Tibial nerve (tissue), 3 donors: Measurements from ENCODE around the gene FAAP20.

Experiments
- CTCF ChIP-seq, 5 experiments: fragments of 200-600 bp in 3 of 5; fragments of 450-650 bp in 2 of 5; sonication (generic) in 3 of 5; IDR thresholded peaks; one replicate each; pipeline ENCODE4 v1.5.1; 2016 to 2019; ENCODE audit warnings: antibody characterized with exemption in 5 of 5, mild to moderate bottlenecking in 3 of 5, moderate library complexity in 2 of 5
- POLR2A ChIP-seq, 2 donors: fragments of 450-650 bp; IDR thresholded peaks; one replicate each; pipeline ENCODE4 v1.6.1; 2017; ENCODE audit warnings: antibody characterized with exemption in 2 of 2, mild to moderate bottlenecking in 2 of 2, moderate library complexity in 2 of 2

DNA sequence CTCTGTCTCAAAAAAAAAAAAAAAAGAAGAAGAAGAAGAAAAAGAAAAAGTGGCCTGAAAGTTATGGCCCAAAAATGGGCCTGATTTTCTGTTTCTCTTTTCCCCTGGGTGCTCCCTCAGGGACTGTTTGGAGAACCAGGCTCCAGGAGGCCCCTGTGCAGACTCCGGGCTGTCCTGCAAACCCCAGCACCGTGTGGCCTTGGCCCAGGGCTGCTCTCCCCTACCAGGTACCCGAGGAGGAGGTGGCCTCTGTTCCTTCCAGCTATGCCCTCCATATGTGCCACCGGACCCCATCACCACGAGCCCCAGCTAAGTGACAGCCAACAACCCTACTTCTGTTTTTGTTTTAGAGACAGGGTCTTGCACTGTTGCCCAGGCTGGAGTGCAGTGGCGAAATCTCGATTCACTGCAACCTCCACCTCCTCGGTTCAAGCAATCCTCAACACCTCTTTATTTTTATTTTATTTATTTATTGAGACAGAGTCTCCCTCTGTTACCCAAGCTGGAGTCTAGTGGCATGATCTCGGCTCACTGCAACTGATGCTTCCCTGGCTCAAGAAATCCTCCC is 7.5 kb upstream of the FAAP20 start:
- TF ChIP-seq POLR2A (IDR thresholded peaks at IDR 0.05) (no peak), CTCF (IDR thresholded peaks at IDR 0.05) (no peak)
